Measurements from ENCODE around the gene ZNF474.

GRCh38 chr5:122164831-122165558, 35.6 kb downstream of the ZNF474 start:
- no peak for TF ChIP-seq POLR2A (IDR thresholded peaks at IDR 0.05)
- TF ChIP-seq, protein P1, sequence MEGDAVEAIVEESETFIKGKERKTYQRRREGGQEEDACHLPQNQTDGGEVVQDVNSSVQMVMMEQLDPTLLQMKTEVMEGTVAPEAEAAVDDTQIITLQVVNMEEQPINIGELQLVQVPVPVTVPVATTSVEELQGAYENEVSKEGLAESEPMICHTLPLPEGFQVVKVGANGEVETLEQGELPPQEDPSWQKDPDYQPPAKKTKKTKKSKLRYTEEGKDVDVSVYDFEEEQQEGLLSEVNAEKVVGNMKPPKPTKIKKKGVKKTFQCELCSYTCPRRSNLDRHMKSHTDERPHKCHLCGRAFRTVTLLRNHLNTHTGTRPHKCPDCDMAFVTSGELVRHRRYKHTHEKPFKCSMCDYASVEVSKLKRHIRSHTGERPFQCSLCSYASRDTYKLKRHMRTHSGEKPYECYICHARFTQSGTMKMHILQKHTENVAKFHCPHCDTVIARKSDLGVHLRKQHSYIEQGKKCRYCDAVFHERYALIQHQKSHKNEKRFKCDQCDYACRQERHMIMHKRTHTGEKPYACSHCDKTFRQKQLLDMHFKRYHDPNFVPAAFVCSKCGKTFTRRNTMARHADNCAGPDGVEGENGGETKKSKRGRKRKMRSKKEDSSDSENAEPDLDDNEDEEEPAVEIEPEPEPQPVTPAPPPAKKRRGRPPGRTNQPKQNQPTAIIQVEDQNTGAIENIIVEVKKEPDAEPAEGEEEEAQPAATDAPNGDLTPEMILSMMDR (IDR thresholded peaks at IDR 0.05 in 4 of 5, conservative IDR thresholded peaks at IDR 0.05 in 1 of 5), result no peak
